Measurements from ENCODE around the gene MRAP2. TPM values are rescaled to one million over a fixed set of nuclear protein-coding genes. Genes with fewer than 3 reads are reported as not detected.
"Not testable (repeated sequence)": the region's sequence is repeated elsewhere in the genome, so short reads cannot be mapped to it uniquely, and the experiment has no call there.

Gene MRAP2
- total RNA-seq, 4 donors from 2014 or later = 2.2 to 7.6 (median 4.4) TPM

- DNase-seq (ENCODE audit: low spot score in 2 of 2) = no peak
- H3K9me3 ChIP-seq = peaks cover 0 to 11% (median 0%) of the 10 kb centered on the region in 4 donors
- no peaks in the 10 kb centered on the region for H3K4me1 ChIP-seq
- no peak overlapping the region for H3K4me3 ChIP-seq
- H3K27me3 ChIP-seq = no peaks in the 10 kb centered on the region
- no peak for TF ChIP-seq POLR2A (IDR thresholded peaks at IDR 0.05)
- no peak for TF ChIP-seq CTCF (IDR thresholded peaks at IDR 0.05)
- no peak for TF ChIP-seq EP300 (IDR thresholded peaks at IDR 0.05)
- no peak overlapping the region for H3K27ac ChIP-seq
- 85 to 93% methylated on average over 3 to 5 of the region's 5 CpGs for WGBS, 2 donors
- H3K36me3 ChIP-seq = peaks cover 0 to 18% (median 0%) of the 10 kb centered on the region in 3 donors
These were observed 84.6 kb downstream of the MRAP2 start for GRCh38 chr6:84118191-84118590.

- Histone ChIP-seq H3K9me3 (peaks cover 0 to 12% (median 0%) of the 10 kb centered on the region in 4 donors), H3K4me1 (no peaks in the 10 kb centered on the region), H3K36me3 (peaks cover 0 to 25% (median 0%) of the 10 kb centered on the region in 3 donors), H3K4me3 (no peak overlapping the region), H3K27me3 (no peaks in the 10 kb centered on the region), H3K27ac (no peak overlapping the region)
- TF ChIP-seq CTCF (IDR thresholded peaks at IDR 0.05) = no peak
- DNase-seq (ENCODE audit: low spot score in 2 of 2) = no peak
These were observed 85.7 kb downstream of the MRAP2 start for GRCh38 chr6:84119277-84119676.

- TF ChIP-seq CTCF (IDR thresholded peaks at IDR 0.05) (no peak), POLR2A (IDR thresholded peaks at IDR 0.05) (no peak), EP300 (IDR thresholded peaks at IDR 0.05) (no peak)
- 88 to 95% methylated on average over 2 of the region's 2 CpGs for WGBS, 2 donors
- no peaks in the 10 kb centered on the region for H3K27me3 ChIP-seq
These were observed 89.6 kb downstream of the MRAP2 start for GRCh38 chr6:84123186-84123585.

GRCh38 chr6:84129588-84129987, 96.0 kb downstream of the MRAP2 start:
- DNase-seq (ENCODE audit: low spot score in 2 of 2) = not testable (repeated sequence)
- WGBS, 2 donors = 92 to 100% methylated on average over 1 of the region's 1 CpG

More at GRCh38 chr6:84123186-84123585, 89.6 kb downstream of the MRAP2 start:
- no peaks in the 10 kb centered on the region for H3K4me1 ChIP-seq
- H3K36me3 ChIP-seq = peaks cover 0 to 51% (median 0%) of the 10 kb centered on the region in 3 donors
- no peak overlapping the region for H3K4me3 ChIP-seq
- DNase-seq (ENCODE audit: low spot score in 2 of 2) = no peak
- peaks cover 0 to 2% (median 0%) of the 10 kb centered on the region in 4 donors for H3K9me3 ChIP-seq
- H3K27ac ChIP-seq = no peak overlapping the region

GRCh38 chr6:84133385-84133784, 99.8 kb downstream of the MRAP2 start:
- not testable (repeated sequence) for H3K4me3 ChIP-seq; H3K27ac ChIP-seq; DNase-seq (ENCODE audit: low spot score in 2 of 2); H3K27me3 ChIP-seq; H3K4me1 ChIP-seq
- 96 to 100% methylated on average over 9 of the region's 9 CpGs for WGBS, 2 donors
- Histone ChIP-seq H3K9me3 (peaks cover 0 to 13% (median 0%) of the 10 kb centered on the region in 4 donors), H3K36me3 (peaks cover 0 to 53% (median 0%) of the 10 kb centered on the region in 3 donors)

More at GRCh38 chr6:84129588-84129987, 96.0 kb downstream of the MRAP2 start:
- not testable (repeated sequence) for H3K4me1 ChIP-seq, H3K27ac ChIP-seq, H3K4me3 ChIP-seq, H3K27me3 ChIP-seq
- Histone ChIP-seq H3K36me3 (peaks cover 0 to 44% (median 0%) of the 10 kb centered on the region in 3 donors), H3K9me3 (peaks cover 0 to 13% (median 0%) of the 10 kb centered on the region in 4 donors)

- no peak for TF ChIP-seq POLR2A (IDR thresholded peaks at IDR 0.05)
- TF ChIP-seq EP300 (IDR thresholded peaks at IDR 0.05) = no peak
- TF ChIP-seq CTCF (IDR thresholded peaks at IDR 0.05) = no peak
- Histone ChIP-seq H3K4me1 (no peaks in the 10 kb centered on the region), H3K4me3 (no peak overlapping the region), H3K27ac (no peak overlapping the region), H3K36me3 (peaks cover 0 to 59% (median 0%) of the 10 kb centered on the region in 3 donors), H3K9me3 (peaks cover 0 to 13% (median 0%) of the 10 kb centered on the region in 4 donors), H3K27me3 (no peaks in the 10 kb centered on the region)
- 94 to 95% methylated on average over 5 of the region's 5 CpGs for WGBS, 2 donors
- DNase-seq (ENCODE audit: low spot score in 2 of 2) = no peak
These were observed 101.7 kb downstream of the MRAP2 start for GRCh38 chr6:84135291-84135690.
